Vagina (tissue), 2 donors: ENCODE measurements around the gene SUSD1.

Experiments
- POLR2A ChIP-seq, 2 donors: fragments of 450-650 bp; IDR thresholded peaks; one replicate each; pipeline ENCODE4 v1.6.1; 2017; ENCODE audit warnings: antibody characterized with exemption in 2 of 2, mild to moderate bottlenecking in 2 of 2, moderate library complexity in 2 of 2
- POLR2AphosphoS5 ChIP-seq, 2 donors: sonication (generic); formaldehyde crosslinking; IDR thresholded peaks; one replicate each; pipeline ENCODE4 v1.9.0; 2017; ENCODE audit warnings: antibody characterized with exemption in 2 of 2, mild to moderate bottlenecking in 2 of 2, low read depth in 1 of 2; ENCODE audit not compliant: insufficient read depth in 1 of 2
- TF ChIP-seq, protein P1 (sequence below), 3 experiments: fragments of 450-650 bp in 2 of 3; fragments of 200-600 bp in 1 of 3; sonication (generic) in 1 of 3; IDR thresholded peaks; one replicate each; pipeline ENCODE4 v1.5.1; 2017 to 2019; ENCODE audit warnings: antibody characterized with exemption in 3 of 3, mild to moderate bottlenecking in 2 of 3, moderate library complexity in 2 of 3

- TF ChIP-seq, protein P1, sequence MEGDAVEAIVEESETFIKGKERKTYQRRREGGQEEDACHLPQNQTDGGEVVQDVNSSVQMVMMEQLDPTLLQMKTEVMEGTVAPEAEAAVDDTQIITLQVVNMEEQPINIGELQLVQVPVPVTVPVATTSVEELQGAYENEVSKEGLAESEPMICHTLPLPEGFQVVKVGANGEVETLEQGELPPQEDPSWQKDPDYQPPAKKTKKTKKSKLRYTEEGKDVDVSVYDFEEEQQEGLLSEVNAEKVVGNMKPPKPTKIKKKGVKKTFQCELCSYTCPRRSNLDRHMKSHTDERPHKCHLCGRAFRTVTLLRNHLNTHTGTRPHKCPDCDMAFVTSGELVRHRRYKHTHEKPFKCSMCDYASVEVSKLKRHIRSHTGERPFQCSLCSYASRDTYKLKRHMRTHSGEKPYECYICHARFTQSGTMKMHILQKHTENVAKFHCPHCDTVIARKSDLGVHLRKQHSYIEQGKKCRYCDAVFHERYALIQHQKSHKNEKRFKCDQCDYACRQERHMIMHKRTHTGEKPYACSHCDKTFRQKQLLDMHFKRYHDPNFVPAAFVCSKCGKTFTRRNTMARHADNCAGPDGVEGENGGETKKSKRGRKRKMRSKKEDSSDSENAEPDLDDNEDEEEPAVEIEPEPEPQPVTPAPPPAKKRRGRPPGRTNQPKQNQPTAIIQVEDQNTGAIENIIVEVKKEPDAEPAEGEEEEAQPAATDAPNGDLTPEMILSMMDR (IDR thresholded peaks at IDR 0.05) = no peak
- TF ChIP-seq POLR2A (IDR thresholded peaks at IDR 0.05) (no peak), POLR2AphosphoS5 (IDR thresholded peaks at IDR 0.05; ENCODE audit: insufficient read depth in 1 of 2, low read depth in 1 of 2) (no peak)
Measured at GRCh38 chr9:112017878-112018277, 157.2 kb downstream of the SUSD1 start.
